Ovary (tissue), 9 donors: ENCODE data around the gene PIK3AP1. TPM values are rescaled to one million over a fixed set of nuclear protein-coding genes. Genes with fewer than 3 reads are reported as not detected.

Experiments
- DNase-seq, 5 donors: peaks; one replicate each; pipeline ENCODE4 v3.0.0-alpha.2; 2019 to 2020
- H3K27ac ChIP-seq, 2 donors: fragments of 200-600 bp; one replicate each; pipeline versions ENCODE4 v1.5.1 to v1.8.0; 2019 to 2022
- H3K27me3 ChIP-seq: fragments of 200-600 bp; one replicate; pipeline ENCODE4 v1.8.0; 2022
- H3K36me3 ChIP-seq: fragments of 200-600 bp; sonication (generic); one replicate; pipeline ENCODE4 v1.5.1; 2019
- H3K4me1 ChIP-seq: one replicate; pipeline ENCODE4 v1.8.1; 2013; ENCODE audit warnings: mild to moderate bottlenecking, moderate library complexity; ENCODE audit not compliant: insufficient read depth
- H3K4me3 ChIP-seq: fragments of 200-600 bp; sonication (generic); one replicate; pipeline ENCODE4 v1.5.1; 2017
- H3K9me3 ChIP-seq, 2 donors: fragments of 200-600 bp in 1 of 2; sonication (generic) in 1 of 2; one replicate each; pipeline versions ENCODE4 v1.5.1 to v1.8.1; 2013 to 2019; ENCODE audit warnings: mild to moderate bottlenecking in 1 of 2, moderate library complexity in 1 of 2
- CTCF ChIP-seq, 3 donors: fragments of 450-650 bp in 2 of 3; fragments of 200-600 bp in 1 of 3; IDR thresholded peaks; one replicate each; pipeline versions ENCODE4 v1.5.1 to v1.8.0; 2016 to 2022; ENCODE audit warnings: antibody characterized with exemption in 3 of 3, mild to moderate bottlenecking in 1 of 3
- EP300 ChIP-seq: sonication (generic); formaldehyde crosslinking; IDR thresholded peaks from one replicate; pipeline ENCODE4 v1.6.1; 2017; ENCODE audit warnings: antibody characterized with exemption
- POLR2A ChIP-seq: fragments of 450-650 bp; IDR thresholded peaks from one replicate; pipeline ENCODE4 v1.6.1; 2017; ENCODE audit warnings: antibody characterized with exemption, mild to moderate bottlenecking, moderate library complexity
- WGBS, 3 donors: extraction: QIAGEN DNeasy Blood & Tissue Kit in 1 of 3; methylation state at CpG; one replicate each; pipeline versions ENCODE4 v1.1.5 to v1.1.7; 2013 to 2017; 5-methylcytosine and 5-hydroxymethylcytosine counted together
- intact Hi-C, 4 donors: fragments of 100-400 bp; cut with DNase I; formaldehyde crosslinking; loops; one replicate each; pipeline versions ENCODE4 v1.11.0 to v1.15.1; 2022 to 2023
- polyA plus RNA-seq, 2 donors: library from polyadenylated mRNA; stranded (reverse); fragments of 200-250 nt in 1 of 2; fragments of 350-450 nt in 1 of 2; fragmentation: Illumina TruSeq in 1 of 2; extraction: RNeasy Lipid Tissue Mini Kit (QIAGEN cat#74804) in 1 of 2; gene quantifications; one replicate each; pipeline ENCODE4 v1.2.3, GENCODE V29; 2013 to 2014
- total RNA-seq, 7 donors: library from RNA; depleted of rRNA in 2 of 7; stranded (reverse); fragments of >200 nt in 2 of 7; fragmentation: NEBNext Ultra II Directional in 3 of 7; extraction: Animal tissue kit (Norgen Biotek cat#: 25700) in 3 of 7; gene quantifications; one replicate each; pipeline versions ENCODE4 v1.1.0 to v1.2.4, GENCODE V29; 2016 to 2023
- donor health status: DM: no; HTN: no; CAD: no; lungs with moderate emphysema.
- donor health status: DM: no; HTN: no; CAD: no.
- donor health status: Bipolar disorder and iron deficiency.
- donor health status: DM: yes; HTN: yes; CAD: no.
- donor health status: DM: no; HTN: no; CAD: no.
- donor health status: DM: yes; HTN: yes; CAD: no.

PIK3AP1 gene
- total and polyA plus RNA-seq, 9 donors, result 2.5 to 14.2 (median 7.8) TPM

- Histone ChIP-seq H3K4me3 (no peak overlapping the region), H3K9me3 (no peaks in the 10 kb centered on the region), H3K36me3 (no peaks in the 10 kb centered on the region), H3K4me1 (no peaks in the 10 kb centered on the region), H3K27me3 (no peaks in the 10 kb centered on the region), H3K27ac (no peak overlapping the region)
- 88 to 90% (median 90%) methylated on average over 9 of the region's 9 CpGs for WGBS, 3 donors
- DNase-seq, result no peak
- intact Hi-C loops, result no loop called here
- TF ChIP-seq POLR2A (no peak), CTCF (IDR thresholded peaks at IDR 0.05) (no peak), EP300 (no peak)
Measured at GRCh38 chr10:96714031-96714590, 6.2 kb downstream of the PIK3AP1 start.

- Histone ChIP-seq H3K4me3 (no peak overlapping the region), H3K27ac (no peak overlapping the region), H3K36me3 (no peaks in the 10 kb centered on the region), H3K27me3 (no peaks in the 10 kb centered on the region), H3K4me1 (no peaks in the 10 kb centered on the region), H3K9me3 (no peaks in the 10 kb centered on the region)
- TF ChIP-seq POLR2A, result no peak
- TF ChIP-seq EP300, result no peak
- TF ChIP-seq CTCF (IDR thresholded peaks at IDR 0.05), result no peak
- 93 to 94% (median 93%) methylated on average over 10 of the region's 10 CpGs for WGBS, 3 donors
- DNase-seq, result no peak
- intact Hi-C loops, result no loop called here
Measured at GRCh38 chr10:96712662-96713271, 7.5 kb downstream of the PIK3AP1 start.

GRCh38 chr10:96711048-96711728 is 9.1 kb downstream of the PIK3AP1 start:
- WGBS, 3 donors, result 86 to 92% (median 90%) methylated on average over 3 of the region's 3 CpGs
- Histone ChIP-seq H3K4me3 (no peak overlapping the region), H3K27me3 (no peaks in the 10 kb centered on the region), H3K9me3 (no peaks in the 10 kb centered on the region), H3K36me3 (no peaks in the 10 kb centered on the region), H3K27ac (no peak overlapping the region), H3K4me1 (no peaks in the 10 kb centered on the region)
- TF ChIP-seq POLR2A (no peak), CTCF (IDR thresholded peaks at IDR 0.05) (no peak), EP300 (no peak)
- intact Hi-C loops, result no loop called here
- no peak for DNase-seq

GRCh38 chr10:96709525-96709924 is 10.8 kb downstream of the PIK3AP1 start:
- Histone ChIP-seq H3K27ac (no peak overlapping the region), H3K36me3 (no peaks in the 10 kb centered on the region), H3K27me3 (no peaks in the 10 kb centered on the region), H3K9me3 (no peaks in the 10 kb centered on the region), H3K4me3 (no peak overlapping the region), H3K4me1 (no peaks in the 10 kb centered on the region)
- DNase-seq, result no peak
- intact Hi-C loops, result no loop called here
- 89 to 91% (median 89%) methylated on average over 16 to 19 of the region's 19 CpGs for WGBS, 3 donors
- TF ChIP-seq EP300 (no peak), POLR2A (no peak)

- no peak for TF ChIP-seq EP300
- no peak for TF ChIP-seq CTCF (IDR thresholded peaks at IDR 0.05)
- TF ChIP-seq POLR2A, result no peak
- H3K4me3 ChIP-seq, result no peak overlapping the region
- H3K36me3 ChIP-seq, result no peaks in the 10 kb centered on the region
- no peak for DNase-seq
- no peak overlapping the region for H3K27ac ChIP-seq
- intact Hi-C loops, result no loop called here
- 93 to 98% (median 97%) methylated on average over 7 of the region's 7 CpGs for WGBS, 3 donors
- no peaks in the 10 kb centered on the region for H3K9me3 ChIP-seq
- no peaks in the 10 kb centered on the region for H3K4me1 ChIP-seq
- no peaks in the 10 kb centered on the region for H3K27me3 ChIP-seq
Measured at GRCh38 chr10:96708996-96709395, 11.3 kb downstream of the PIK3AP1 start.
